Thoracic aorta (tissue), 2 donors: ENCODE results near the gene HOXB4. TPM values are rescaled to one million over a fixed set of nuclear protein-coding genes. Genes with fewer than 3 reads are reported as not detected.

ENCODE experiments used
- ATAC-seq: fragments of 150-250 bp; one replicate; pipeline ENCODE4 v1.8.0; 2017; ENCODE audit warnings: low read depth; ENCODE audit not compliant: insufficient number of reproducible peaks, low FRiP score
- DNase-seq: peaks from one replicate; pipeline ENCODE4 v3.0.0-alpha.2; 2020; ENCODE audit warnings: low spot score
- H3K27ac ChIP-seq, 2 donors: fragments of 200-600 bp; sonication (generic); 1 replicate in 1 of 2; 2 replicates in 1 of 2; pipeline ENCODE4 v1.5.1; 2016; ENCODE audit warnings: mild to moderate bottlenecking in 2 of 2, moderate library complexity in 2 of 2
- H3K27me3 ChIP-seq: fragments of 200-600 bp; sonication (generic); replicated peaks from 2 replicates; pipeline ENCODE4 v1.6.0; 2016; ENCODE audit warnings: mild to moderate bottlenecking; ENCODE audit not compliant: insufficient read depth
- H3K36me3 ChIP-seq: fragments of 200-600 bp; sonication (generic); one replicate; pipeline ENCODE4 v1.5.1; 2016
- H3K4me1 ChIP-seq, 2 donors: fragments of 200-600 bp; sonication (generic); 1 replicate in 1 of 2; 2 replicates in 1 of 2; pipeline versions ENCODE4 v1.5.1 to v1.6.0; 2016; ENCODE audit warnings: low read depth in 2 of 2, mild to moderate bottlenecking in 1 of 2; ENCODE audit not compliant: control insufficient read depth in 1 of 2
- H3K4me3 ChIP-seq: fragments of 200-600 bp; sonication (generic); 2 replicates; pipeline ENCODE4 v1.5.1; 2016; ENCODE audit warnings: mild to moderate bottlenecking
- H3K9me3 ChIP-seq: fragments of 200-600 bp; sonication (generic); 2 replicates; pipeline ENCODE4 v1.5.1; 2016
- total RNA-seq, 2 donors: library from RNA; depleted of rRNA; stranded (reverse); fragments of >200 nt; gene quantifications; one replicate each; pipeline versions ENCODE4 v1.1.0 to v1.2.3, GENCODE V29; 2016
- TF ChIP-seq, protein P1 (sequence below): fragments of 200-600 bp; sonication (generic); IDR thresholded peaks from one replicate; pipeline ENCODE4 v1.5.1; 2019; ENCODE audit warnings: antibody characterized with exemption

Gene HOXB4
- total RNA-seq, 2 donors from 2014 or later = 6.2 to 11.5 TPM

DNA sequence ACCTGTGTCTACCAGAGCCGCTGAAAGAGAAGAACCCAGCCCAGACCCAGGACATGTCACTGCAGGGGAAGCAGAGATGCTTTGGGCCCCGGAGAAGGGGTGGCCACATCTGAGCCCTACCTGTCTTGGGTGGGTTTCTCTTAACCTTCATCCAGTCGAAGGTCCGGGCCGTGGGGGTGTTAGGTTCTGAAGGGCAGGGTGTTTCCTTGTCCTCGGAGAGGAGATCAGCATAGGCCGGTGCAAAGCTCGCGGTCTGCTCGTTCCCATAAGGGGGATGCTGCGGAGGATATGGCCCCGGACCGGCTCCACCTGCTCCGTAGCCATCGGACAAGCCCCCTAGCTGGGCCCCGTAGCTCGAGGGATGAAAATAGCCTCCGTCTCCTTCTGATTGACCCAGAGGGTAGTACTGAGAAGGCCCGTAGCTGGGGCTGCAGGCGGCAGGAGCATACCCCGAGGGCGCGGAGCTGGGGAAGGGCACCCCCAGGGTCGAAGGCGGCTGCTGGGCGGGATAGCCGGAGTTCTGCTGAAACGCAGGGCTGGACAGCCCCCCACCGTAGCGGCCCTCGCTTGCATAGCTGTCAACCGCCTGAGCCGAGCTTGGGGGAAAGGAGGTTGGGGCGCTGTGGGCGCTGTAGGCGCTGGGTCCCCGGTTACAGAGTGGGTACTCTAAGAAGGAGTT, 47.8 kb downstream of the HOXB4 start:
- no peak overlapping the region for H3K27ac ChIP-seq
- no peaks in the 10 kb centered on the region for H3K9me3 ChIP-seq
- DNase-seq = no peak
- no peaks in the 10 kb centered on the region for H3K4me1 ChIP-seq
- H3K36me3 ChIP-seq = no peaks in the 10 kb centered on the region
- TF ChIP-seq, protein P1, sequence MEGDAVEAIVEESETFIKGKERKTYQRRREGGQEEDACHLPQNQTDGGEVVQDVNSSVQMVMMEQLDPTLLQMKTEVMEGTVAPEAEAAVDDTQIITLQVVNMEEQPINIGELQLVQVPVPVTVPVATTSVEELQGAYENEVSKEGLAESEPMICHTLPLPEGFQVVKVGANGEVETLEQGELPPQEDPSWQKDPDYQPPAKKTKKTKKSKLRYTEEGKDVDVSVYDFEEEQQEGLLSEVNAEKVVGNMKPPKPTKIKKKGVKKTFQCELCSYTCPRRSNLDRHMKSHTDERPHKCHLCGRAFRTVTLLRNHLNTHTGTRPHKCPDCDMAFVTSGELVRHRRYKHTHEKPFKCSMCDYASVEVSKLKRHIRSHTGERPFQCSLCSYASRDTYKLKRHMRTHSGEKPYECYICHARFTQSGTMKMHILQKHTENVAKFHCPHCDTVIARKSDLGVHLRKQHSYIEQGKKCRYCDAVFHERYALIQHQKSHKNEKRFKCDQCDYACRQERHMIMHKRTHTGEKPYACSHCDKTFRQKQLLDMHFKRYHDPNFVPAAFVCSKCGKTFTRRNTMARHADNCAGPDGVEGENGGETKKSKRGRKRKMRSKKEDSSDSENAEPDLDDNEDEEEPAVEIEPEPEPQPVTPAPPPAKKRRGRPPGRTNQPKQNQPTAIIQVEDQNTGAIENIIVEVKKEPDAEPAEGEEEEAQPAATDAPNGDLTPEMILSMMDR = no peak
- no peak for ATAC-seq
- H3K4me3 ChIP-seq = no peak overlapping the region
- H3K27me3 ChIP-seq = no peaks in the 10 kb centered on the region

DNA sequence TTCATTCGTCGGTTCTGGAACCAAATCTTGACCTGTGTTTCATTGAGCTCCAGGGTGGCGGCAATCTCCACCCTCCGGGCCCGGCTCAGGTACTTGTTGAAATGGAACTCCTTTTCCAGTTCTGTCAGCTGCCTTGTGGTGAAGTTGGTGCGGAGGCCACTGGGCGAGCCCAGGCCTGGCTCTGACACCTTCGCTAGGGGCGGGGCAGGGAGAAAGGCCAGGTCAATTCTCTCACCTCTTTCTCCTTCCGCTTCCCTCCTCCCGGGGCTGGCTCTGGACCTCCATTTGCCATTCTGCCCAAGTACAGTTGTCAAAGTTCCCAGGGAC, 48.5 kb downstream of the HOXB4 start:
- Histone ChIP-seq H3K27me3 (no peaks in the 10 kb centered on the region), H3K4me1 (no peaks in the 10 kb centered on the region), H3K9me3 (no peaks in the 10 kb centered on the region), H3K27ac (no peak overlapping the region), H3K36me3 (no peaks in the 10 kb centered on the region), H3K4me3 (no peak overlapping the region)
- DNase-seq (no peak), ATAC-seq (no peak)
- TF ChIP-seq, protein P1 = no peak

DNA sequence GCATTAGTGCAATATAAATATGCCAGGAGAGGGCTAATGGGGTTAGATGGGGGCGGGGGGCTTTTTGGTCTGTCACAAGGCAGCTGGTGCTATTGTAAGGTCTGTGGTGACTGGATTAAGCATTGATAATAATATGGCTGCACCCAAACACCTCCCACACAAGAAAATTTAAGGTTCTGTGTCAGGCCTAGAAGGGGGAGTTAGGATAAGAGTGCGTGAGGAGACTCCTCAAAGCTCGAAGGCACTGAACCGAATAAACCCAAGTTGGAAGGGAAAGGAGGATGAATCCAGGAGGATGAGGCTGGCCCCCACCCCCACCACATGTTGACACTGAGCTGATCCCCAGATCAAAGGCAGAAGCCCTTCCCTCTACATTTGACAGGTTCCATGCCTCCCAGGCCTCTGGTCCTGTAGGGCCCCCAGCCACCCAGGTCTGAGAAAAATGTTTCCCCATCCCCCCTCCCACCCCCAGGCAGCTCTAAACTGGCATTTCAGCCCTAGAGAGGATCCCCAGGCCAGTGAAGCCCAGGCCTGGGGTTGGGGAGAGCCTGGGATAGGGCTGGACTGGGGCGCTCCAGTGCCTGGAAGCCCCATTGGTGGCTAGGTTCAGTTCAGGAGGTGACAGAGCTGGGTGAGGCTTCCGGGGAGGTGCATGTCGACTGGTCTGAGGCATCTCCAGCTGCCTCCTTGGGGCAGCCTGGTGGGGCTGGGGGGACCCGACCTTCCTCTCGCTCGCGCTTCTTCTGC, 49.0 kb downstream of the HOXB4 start:
- no peak overlapping the region for H3K4me3 ChIP-seq
- DNase-seq (no peak), ATAC-seq (no peak)
- no peak overlapping the region for H3K27ac ChIP-seq
- H3K4me1 ChIP-seq = no peaks in the 10 kb centered on the region
- H3K36me3 ChIP-seq = no peaks in the 10 kb centered on the region
- no peaks in the 10 kb centered on the region for H3K27me3 ChIP-seq
- TF ChIP-seq, protein P1 = no peak
- H3K9me3 ChIP-seq = no peaks in the 10 kb centered on the region

DNA sequence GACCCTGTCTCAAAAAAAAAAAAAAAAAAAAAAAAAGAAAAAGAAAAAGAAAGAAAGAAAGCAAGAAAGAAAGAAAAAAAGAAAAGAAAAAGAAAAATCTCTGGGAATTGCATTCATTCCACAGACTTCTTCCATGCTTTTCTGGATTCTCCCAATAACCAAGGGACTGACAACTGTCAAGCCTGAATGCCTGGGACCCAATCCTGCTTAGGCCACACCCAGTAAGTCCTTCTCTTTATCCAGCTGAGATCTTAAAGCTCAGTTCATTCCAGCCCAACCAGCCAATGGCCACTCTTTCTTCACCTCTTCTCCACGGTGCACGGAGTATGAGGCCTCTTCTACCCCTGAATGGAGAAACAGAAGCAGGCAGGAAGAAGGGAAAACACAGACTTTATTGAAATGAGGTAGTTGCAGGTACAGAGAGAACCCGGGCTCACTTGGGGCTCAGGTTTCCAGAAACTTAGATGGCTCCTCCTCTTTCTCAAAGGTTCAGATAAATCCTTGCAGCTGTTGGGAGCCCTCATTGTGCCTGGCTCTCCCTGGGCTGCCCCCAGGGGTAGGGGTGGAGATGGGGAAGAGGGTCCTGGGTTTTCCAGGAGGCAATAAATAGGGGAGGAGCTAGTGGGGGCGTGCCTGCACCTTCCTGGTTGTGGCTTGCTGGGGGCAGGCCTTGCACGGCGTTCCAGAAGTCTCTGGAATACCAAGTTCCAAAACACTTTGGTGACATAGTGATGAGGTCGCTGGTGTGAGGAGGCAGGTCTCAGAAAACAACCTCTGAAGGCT, 49.8 kb downstream of the HOXB4 start:
- no peaks in the 10 kb centered on the region for H3K36me3 ChIP-seq
- no peak for ATAC-seq
- H3K27me3 ChIP-seq = no peaks in the 10 kb centered on the region
- H3K4me1 ChIP-seq = no peaks in the 10 kb centered on the region
- no peak overlapping the region for H3K27ac ChIP-seq
- DNase-seq = no peak
- H3K9me3 ChIP-seq = no peaks in the 10 kb centered on the region
- H3K4me3 ChIP-seq = no peak overlapping the region
- TF ChIP-seq, protein P1 = no peak

DNA sequence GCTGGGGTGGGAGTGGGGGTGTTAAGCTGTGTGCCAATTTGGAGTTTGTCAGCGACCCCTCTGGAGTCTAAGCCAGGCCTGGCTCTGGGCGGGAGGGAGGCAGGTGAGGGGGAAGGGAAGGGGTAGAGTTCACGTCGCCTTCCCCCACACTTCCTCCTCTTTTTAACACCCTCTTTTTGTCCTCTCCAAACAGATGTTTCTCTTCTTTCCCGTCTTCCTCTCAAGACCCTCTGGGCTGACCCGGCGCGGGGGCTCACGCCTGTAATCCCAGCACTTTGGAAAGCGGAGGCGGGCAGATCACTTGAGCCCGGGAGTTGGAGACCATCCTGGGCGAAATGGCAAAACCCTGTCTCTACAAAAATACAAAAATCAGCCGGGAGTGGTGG, 50.6 kb downstream of the HOXB4 start:
- Histone ChIP-seq H3K27ac (no peak overlapping the region), H3K27me3 (no peaks in the 10 kb centered on the region), H3K4me1 (no peaks in the 10 kb centered on the region), H3K9me3 (no peaks in the 10 kb centered on the region), H3K4me3 (no peak overlapping the region), H3K36me3 (no peaks in the 10 kb centered on the region)
- TF ChIP-seq, protein P1 = no peak
- no peak for ATAC-seq
- no peak for DNase-seq
